A549 (cell line): ENCODE data around the gene HPCA.

Experiments
- EP300 ChIP-seq, 2 experiments: fragments of >200 bp; sonication (Bioruptor Twin); formaldehyde crosslinking; IDR thresholded peaks; 2 replicates in 1 of 2; 3 replicates in 1 of 2; pipeline ENCODE4 v1.6.1; 2016 to 2017
- ESRRA ChIP-seq: fragments of 150-350 bp; IDR thresholded peaks from 2 replicates; pipeline ENCODE4 v1.6.1; 2014; ENCODE audit warnings: mild to moderate bottlenecking, low read length, borderline replicate concordance
- JUN ChIP-seq, 2 experiments: fragments of >200 bp; sonication (Bioruptor Twin); formaldehyde crosslinking; IDR thresholded peaks; 2 replicates in 1 of 2; 3 replicates in 1 of 2; pipeline ENCODE4 v1.6.1; 2016 to 2017
- RNF2 ChIP-seq: fragments of 200-600 bp; sonication (generic); IDR thresholded peaks from 2 replicates; pipeline ENCODE4 v1.6.1; 2016; ENCODE audit warnings: low read depth, mild to moderate bottlenecking, antibody characterized with exemption, moderate library complexity, borderline replicate concordance
- SMC3 ChIP-seq: fragments of >200 bp; sonication (Bioruptor Twin); formaldehyde crosslinking; IDR thresholded peaks from 3 replicates; pipeline ENCODE4 v1.6.1; 2018; ENCODE audit warnings: inconsistent platforms
- TF ChIP-seq, protein P1 (sequence below): fragments of >200 bp; sonication (Bioruptor Twin); formaldehyde crosslinking; IDR thresholded peaks from 3 replicates; pipeline ENCODE4 v1.5.1; 2016

DNA sequence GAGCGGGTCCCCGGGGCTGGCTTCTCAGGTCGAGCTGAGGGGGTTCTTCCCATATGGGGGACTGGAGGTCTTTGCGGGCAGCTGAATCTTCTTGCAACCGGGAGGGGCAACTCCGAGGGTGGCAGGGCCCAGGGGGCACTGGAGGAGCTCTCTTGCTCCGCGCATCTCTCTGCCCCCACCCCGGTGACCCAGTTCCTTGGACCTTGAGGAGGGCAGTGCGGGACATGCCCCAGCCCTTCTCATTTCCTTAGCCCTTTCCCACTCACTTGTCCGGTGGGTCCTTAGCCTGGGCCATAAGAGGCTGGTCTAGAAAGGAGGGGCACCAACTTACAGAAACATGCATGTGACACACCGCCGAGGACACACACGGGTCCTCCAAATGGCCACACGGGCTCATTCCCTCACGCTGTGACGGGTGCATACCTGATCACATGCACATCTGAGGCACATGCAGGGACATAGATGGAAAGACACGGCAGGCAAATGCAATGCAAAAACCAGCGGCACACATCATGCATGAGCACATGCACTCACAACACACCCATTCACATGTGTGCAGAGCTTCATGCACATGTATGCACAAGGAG, 630 bp downstream of the HPCA start:
- no peak for TF ChIP-seq ESRRA
- TF ChIP-seq, protein P1, sequence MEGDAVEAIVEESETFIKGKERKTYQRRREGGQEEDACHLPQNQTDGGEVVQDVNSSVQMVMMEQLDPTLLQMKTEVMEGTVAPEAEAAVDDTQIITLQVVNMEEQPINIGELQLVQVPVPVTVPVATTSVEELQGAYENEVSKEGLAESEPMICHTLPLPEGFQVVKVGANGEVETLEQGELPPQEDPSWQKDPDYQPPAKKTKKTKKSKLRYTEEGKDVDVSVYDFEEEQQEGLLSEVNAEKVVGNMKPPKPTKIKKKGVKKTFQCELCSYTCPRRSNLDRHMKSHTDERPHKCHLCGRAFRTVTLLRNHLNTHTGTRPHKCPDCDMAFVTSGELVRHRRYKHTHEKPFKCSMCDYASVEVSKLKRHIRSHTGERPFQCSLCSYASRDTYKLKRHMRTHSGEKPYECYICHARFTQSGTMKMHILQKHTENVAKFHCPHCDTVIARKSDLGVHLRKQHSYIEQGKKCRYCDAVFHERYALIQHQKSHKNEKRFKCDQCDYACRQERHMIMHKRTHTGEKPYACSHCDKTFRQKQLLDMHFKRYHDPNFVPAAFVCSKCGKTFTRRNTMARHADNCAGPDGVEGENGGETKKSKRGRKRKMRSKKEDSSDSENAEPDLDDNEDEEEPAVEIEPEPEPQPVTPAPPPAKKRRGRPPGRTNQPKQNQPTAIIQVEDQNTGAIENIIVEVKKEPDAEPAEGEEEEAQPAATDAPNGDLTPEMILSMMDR = no peak
- TF ChIP-seq SMC3 = no peak
- TF ChIP-seq JUN (IDR thresholded peaks at IDR 0.05) = no peak
- no peak for TF ChIP-seq EP300 (IDR thresholded peaks at IDR 0.05)
- no peak for TF ChIP-seq RNF2
